HCT116 (cell line): ENCODE data around the gene SORL1. TPM values are rescaled to one million over a fixed set of nuclear protein-coding genes. Genes with fewer than 3 reads are reported as not detected.

ENCODE experiments used
- POLR2AphosphoS5 ChIP-seq: IDR thresholded peaks from 2 replicates; pipeline ENCODE4 v1.6.1; 2011; ENCODE audit warnings: mild to moderate bottlenecking, low read depth, low read length, moderate library complexity
- REST ChIP-seq: IDR thresholded peaks from 2 replicates; pipeline ENCODE4 v1.6.1; 2012; ENCODE audit warnings: low read depth
- ZBTB33 ChIP-seq: IDR thresholded peaks from 2 replicates; pipeline ENCODE4 v1.6.1; 2011; ENCODE audit warnings: mild to moderate bottlenecking, low read length, moderate library complexity; ENCODE audit not compliant: insufficient replicate concordance; ENCODE audit errors: extremely low read depth
- total RNA-seq: library from RNA; stranded (reverse); gene quantifications from one replicate; pipeline ENCODE4 v1.2.1, GENCODE V29; 2021; ENCODE audit not compliant: unreplicated experiment

The SORL1 gene
- total RNA-seq, 1 experiment from 2014 or later = 17.4 TPM

- TF ChIP-seq ZBTB33 (no peak), REST (no peak), POLR2AphosphoS5 (no peak)
Measured at GRCh38 chr11:121520243-121521144, 68.4 kb downstream of the SORL1 start (continued).
